Measurements from ENCODE around the gene ICAM1. TPM values are rescaled to one million over a fixed set of nuclear protein-coding genes. Genes with fewer than 3 reads are reported as not detected.
"Not testable (repeated sequence)": the region's sequence is repeated elsewhere in the genome, so short reads cannot be mapped to it uniquely, and the experiment has no call there.

The ICAM1 gene
- total and polyA plus RNA-seq, 2 donors from 2014 or later, result 16.3 to 50.3 TPM

DNA sequence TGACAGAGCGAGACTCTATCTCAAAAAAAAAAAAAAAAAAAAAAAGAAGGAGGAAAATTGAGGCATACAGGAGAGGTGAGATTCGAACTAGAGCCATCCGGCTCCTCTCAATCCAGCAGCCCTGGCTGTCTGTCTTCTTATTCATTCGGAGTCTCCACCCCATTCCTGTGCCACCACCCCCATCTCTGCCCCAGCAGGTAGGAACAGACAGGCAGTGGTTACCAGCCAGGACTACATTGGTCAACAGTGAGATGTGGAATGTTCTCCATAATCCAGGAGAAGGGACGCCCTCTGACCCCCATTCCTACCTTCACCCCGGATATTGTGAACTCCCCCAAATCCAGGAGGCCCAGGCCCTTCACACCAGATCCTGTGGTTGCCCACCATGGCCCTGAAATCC is 33.2 kb upstream of the ICAM1 start:
- no peaks in the 10 kb centered on the region for H3K9me3 ChIP-seq (ENCODE audit: control insufficient read depth in 2 of 3, insufficient read depth in 1 of 3, low read length in 3 of 3)
- H3K27ac ChIP-seq (ENCODE audit: low read depth in 2 of 2, low read length in 2 of 2), result peak overlapping the region in 1 of 2 donors; percentile 11
- H3K9ac ChIP-seq (ENCODE audit: low read length in 3 of 3), result no peak overlapping the region
- H3K27me3 ChIP-seq (ENCODE audit: control insufficient read depth, insufficient read depth, low read length), result no peaks in the 10 kb centered on the region
- no peak for DNase-seq
- intact Hi-C loops (cut with DNase I), result no loop called here
- no peak overlapping the region for H3K4me3 ChIP-seq (ENCODE audit: low read length in 3 of 3)
- FAIRE-seq, result no peak
- no peaks in the 10 kb centered on the region for H3K36me3 ChIP-seq (ENCODE audit: control insufficient read depth in 2 of 3, insufficient read depth in 3 of 3, low read length in 3 of 3)
- TF ChIP-seq, protein P1, sequence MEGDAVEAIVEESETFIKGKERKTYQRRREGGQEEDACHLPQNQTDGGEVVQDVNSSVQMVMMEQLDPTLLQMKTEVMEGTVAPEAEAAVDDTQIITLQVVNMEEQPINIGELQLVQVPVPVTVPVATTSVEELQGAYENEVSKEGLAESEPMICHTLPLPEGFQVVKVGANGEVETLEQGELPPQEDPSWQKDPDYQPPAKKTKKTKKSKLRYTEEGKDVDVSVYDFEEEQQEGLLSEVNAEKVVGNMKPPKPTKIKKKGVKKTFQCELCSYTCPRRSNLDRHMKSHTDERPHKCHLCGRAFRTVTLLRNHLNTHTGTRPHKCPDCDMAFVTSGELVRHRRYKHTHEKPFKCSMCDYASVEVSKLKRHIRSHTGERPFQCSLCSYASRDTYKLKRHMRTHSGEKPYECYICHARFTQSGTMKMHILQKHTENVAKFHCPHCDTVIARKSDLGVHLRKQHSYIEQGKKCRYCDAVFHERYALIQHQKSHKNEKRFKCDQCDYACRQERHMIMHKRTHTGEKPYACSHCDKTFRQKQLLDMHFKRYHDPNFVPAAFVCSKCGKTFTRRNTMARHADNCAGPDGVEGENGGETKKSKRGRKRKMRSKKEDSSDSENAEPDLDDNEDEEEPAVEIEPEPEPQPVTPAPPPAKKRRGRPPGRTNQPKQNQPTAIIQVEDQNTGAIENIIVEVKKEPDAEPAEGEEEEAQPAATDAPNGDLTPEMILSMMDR (IDR thresholded peaks at IDR 0.05; ENCODE audit: borderline replicate concordance, extremely low read depth, insufficient read depth), result no peak
- H3K4me1 ChIP-seq (ENCODE audit: control insufficient read depth in 2 of 3, insufficient read depth in 2 of 3, low read depth in 1 of 3, low read length in 3 of 3), result no peaks in the 10 kb centered on the region

DNA sequence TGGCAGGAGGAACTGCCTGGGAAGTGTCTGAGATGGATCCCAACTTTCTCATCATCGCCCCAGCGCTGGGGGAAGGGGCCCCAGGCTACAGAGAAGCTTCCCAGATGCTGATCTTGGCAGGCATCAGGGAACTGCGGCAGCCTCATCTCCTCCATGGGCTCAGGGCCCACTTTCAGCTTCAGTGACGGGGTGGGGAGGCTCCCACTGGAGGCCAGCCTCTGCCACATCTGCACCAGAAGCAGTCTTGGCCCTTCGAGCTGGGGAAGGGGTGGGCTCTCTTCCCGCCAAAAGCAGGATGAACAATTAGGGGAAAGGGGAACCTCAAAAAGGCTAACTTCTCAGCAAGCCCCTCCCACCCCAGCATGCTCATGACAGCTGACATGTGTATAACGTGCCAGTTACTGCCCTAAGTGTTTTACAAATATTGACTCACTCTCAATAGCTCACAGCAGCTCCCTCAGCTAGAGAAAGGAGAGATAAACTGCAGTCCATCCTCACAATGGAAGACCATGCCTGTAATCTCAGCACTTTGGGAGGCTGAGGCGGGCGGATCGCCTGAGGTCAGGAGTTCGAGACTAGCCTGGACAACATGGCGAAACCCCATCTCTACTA is 32.6 kb upstream of the ICAM1 start:
- peak overlapping the region in 1 of 2 donors; percentile 11 for H3K27ac ChIP-seq (ENCODE audit: low read depth in 2 of 2, low read length in 2 of 2)
- H3K9ac ChIP-seq (ENCODE audit: low read length in 3 of 3), result no peak overlapping the region
- intact Hi-C loops (cut with DNase I), result no loop called here
- no peak overlapping the region for H3K4me3 ChIP-seq (ENCODE audit: low read length in 3 of 3)
- no peaks in the 10 kb centered on the region for H3K4me1 ChIP-seq (ENCODE audit: control insufficient read depth in 2 of 3, insufficient read depth in 2 of 3, low read depth in 1 of 3, low read length in 3 of 3)
- no peaks in the 10 kb centered on the region for H3K9me3 ChIP-seq (ENCODE audit: control insufficient read depth in 2 of 3, insufficient read depth in 1 of 3, low read length in 3 of 3)
- DNase-seq (peak in 4 of 5 donors; percentile 29 to 88 (median 64)), FAIRE-seq (no peak)
- TF ChIP-seq, protein P1 (IDR thresholded peaks at IDR 0.05; ENCODE audit: borderline replicate concordance, extremely low read depth, insufficient read depth), result no peak
- H3K27me3 ChIP-seq (ENCODE audit: control insufficient read depth, insufficient read depth, low read length), result no peaks in the 10 kb centered on the region
- H3K36me3 ChIP-seq (ENCODE audit: control insufficient read depth in 2 of 3, insufficient read depth in 3 of 3, low read length in 3 of 3), result no peaks in the 10 kb centered on the region

DNA sequence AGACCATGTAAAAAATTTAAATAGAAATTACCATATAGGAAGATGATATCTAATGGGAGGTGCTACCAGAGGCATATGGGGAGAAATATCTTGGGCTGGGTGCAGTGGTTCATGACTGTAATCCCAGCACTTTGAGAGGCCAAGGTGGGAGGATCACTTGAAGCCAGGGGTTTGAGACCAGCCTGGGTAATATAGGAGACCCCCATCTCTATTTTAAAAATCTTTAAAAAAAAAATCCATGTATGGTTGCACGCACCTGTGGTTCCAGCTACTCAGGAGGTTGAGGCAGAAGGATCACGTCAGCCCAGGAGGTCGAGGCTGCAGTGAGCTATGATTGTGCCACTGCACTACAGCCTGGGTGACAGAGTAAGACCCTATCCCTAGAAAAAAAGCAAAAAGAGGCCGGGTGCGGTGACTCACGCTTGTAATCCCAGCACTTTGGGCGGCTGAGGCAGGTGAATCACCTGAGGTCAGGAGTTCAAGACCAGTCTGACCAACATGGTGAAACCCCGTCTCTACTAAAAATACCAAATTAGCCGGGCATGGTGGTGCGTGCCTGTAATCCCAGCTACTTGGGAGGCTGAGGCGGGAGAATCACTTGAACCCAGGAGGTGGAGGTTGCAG is 29.0 kb upstream of the ICAM1 start:
- H3K27ac ChIP-seq (ENCODE audit: low read depth in 2 of 2, low read length in 2 of 2); DNase-seq; H3K27me3 ChIP-seq (ENCODE audit: control insufficient read depth, insufficient read depth, low read length); FAIRE-seq; H3K36me3 ChIP-seq (ENCODE audit: control insufficient read depth in 2 of 3, insufficient read depth in 3 of 3, low read length in 3 of 3); H3K4me3 ChIP-seq (ENCODE audit: low read length in 3 of 3); H3K9ac ChIP-seq (ENCODE audit: low read length in 3 of 3); H3K4me1 ChIP-seq (ENCODE audit: control insufficient read depth in 2 of 3, insufficient read depth in 2 of 3, low read depth in 1 of 3, low read length in 3 of 3); H3K9me3 ChIP-seq (ENCODE audit: control insufficient read depth in 2 of 3, insufficient read depth in 1 of 3, low read length in 3 of 3): not testable (repeated sequence)
- intact Hi-C loops (cut with DNase I), result loop anchor here (10.0 kb wide), 1 partner anchor 317 kb away; no protein-coding TSS in a partner anchor

DNA sequence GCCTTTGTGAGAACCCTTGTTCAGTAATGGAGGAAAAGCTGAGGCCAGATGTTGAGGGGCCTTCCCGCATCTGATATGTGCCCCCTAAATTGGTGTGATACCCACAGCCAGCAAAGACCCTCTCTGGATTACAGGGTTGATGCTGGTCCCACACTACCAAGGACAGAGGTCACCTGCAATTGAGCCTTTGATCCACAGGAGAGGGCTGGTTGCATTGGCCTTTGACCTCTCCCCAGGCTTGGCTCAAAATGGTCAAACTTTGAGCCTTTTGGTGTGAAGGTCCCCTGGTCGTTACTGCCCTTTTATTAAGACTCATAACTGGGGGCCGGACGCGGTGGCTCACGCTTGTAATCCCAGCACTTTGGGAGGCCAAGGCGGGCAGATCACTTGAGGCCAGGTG is 27.3 kb upstream of the ICAM1 start:
- no peak overlapping the region for H3K4me3 ChIP-seq (ENCODE audit: low read length in 3 of 3)
- H3K36me3 ChIP-seq (ENCODE audit: control insufficient read depth in 2 of 3, insufficient read depth in 3 of 3, low read length in 3 of 3), result no peaks in the 10 kb centered on the region
- DNase-seq (no peak), FAIRE-seq (no peak)
- no peaks in the 10 kb centered on the region for H3K9me3 ChIP-seq (ENCODE audit: control insufficient read depth in 2 of 3, insufficient read depth in 1 of 3, low read length in 3 of 3)
- intact Hi-C loops (cut with DNase I), result loop anchor here (10.0 kb wide), 1 partner anchor 319 kb away; no protein-coding TSS in a partner anchor
- no peaks in the 10 kb centered on the region for H3K27me3 ChIP-seq (ENCODE audit: control insufficient read depth, insufficient read depth, low read length)
- no peak overlapping the region for H3K9ac ChIP-seq (ENCODE audit: low read length in 3 of 3)
- TF ChIP-seq, protein P1 (IDR thresholded peaks at IDR 0.05; ENCODE audit: borderline replicate concordance, extremely low read depth, insufficient read depth), result no peak
- H3K4me1 ChIP-seq (ENCODE audit: control insufficient read depth in 2 of 3, insufficient read depth in 2 of 3, low read depth in 1 of 3, low read length in 3 of 3), result no peaks in the 10 kb centered on the region
- H3K27ac ChIP-seq (ENCODE audit: low read depth in 2 of 2, low read length in 2 of 2), result no peak overlapping the region
